H9 (cell line): Measurements from ENCODE around the gene MRPS21. TPM values are rescaled to one million over a fixed set of nuclear protein-coding genes. Genes with fewer than 3 reads are reported as not detected.

ENCODE experiments used
- DNase-seq: peaks from one replicate; pipeline ENCODE4 v3.0.0-alpha.2; 2017
- H2AFZ ChIP-seq: one replicate; pipeline ENCODE4 v1.6.1; 2013; ENCODE audit warnings: mild to moderate bottlenecking, low read length, control low read depth, moderate library complexity
- H2AK5ac ChIP-seq: 2 replicates; pipeline ENCODE4 v1.6.1; 2013; ENCODE audit warnings: low read length, control low read depth, mixed read lengths; ENCODE audit not compliant: insufficient read length
- H2BK120ac ChIP-seq: one replicate; pipeline ENCODE4 v1.6.1; 2013; ENCODE audit warnings: low read depth, mild to moderate bottlenecking, low read length, control low read depth, inconsistent platforms; ENCODE audit not compliant: poor library complexity, severe bottlenecking
- H2BK12ac ChIP-seq: 2 replicates; pipeline ENCODE4 v1.6.1; 2013; ENCODE audit warnings: low read length, control low read depth, mixed read lengths, low read depth; ENCODE audit not compliant: insufficient read length
- H2BK15ac ChIP-seq: 2 replicates; pipeline ENCODE4 v1.6.1; 2013; ENCODE audit warnings: low read depth, low read length, control low read depth
- H2BK20ac ChIP-seq: one replicate; pipeline ENCODE4 v1.6.1; 2013; ENCODE audit warnings: low read depth, mild to moderate bottlenecking, low read length, control low read depth, inconsistent platforms; ENCODE audit not compliant: poor library complexity, severe bottlenecking
- H2BK5ac ChIP-seq: 2 replicates; pipeline ENCODE4 v1.6.1; 2013; ENCODE audit warnings: low read length, control low read depth, mixed read lengths; ENCODE audit not compliant: insufficient read length
- H3K14ac ChIP-seq: 2 replicates; pipeline ENCODE4 v1.6.1; 2013; ENCODE audit warnings: low read length, control low read depth; ENCODE audit not compliant: insufficient read depth
- H3K18ac ChIP-seq: 2 replicates; pipeline ENCODE4 v1.6.1; 2013; ENCODE audit warnings: low read depth, mild to moderate bottlenecking, mixed read lengths, low read length, control low read depth; ENCODE audit not compliant: insufficient read length
- H3K23ac ChIP-seq: 2 replicates; pipeline ENCODE4 v1.6.1; 2013; ENCODE audit warnings: low read length, control low read depth, mixed read lengths, low read depth; ENCODE audit not compliant: insufficient read length
- H3K23me2 ChIP-seq: 2 replicates; pipeline ENCODE4 v1.6.1; 2013; ENCODE audit warnings: low read depth, mild to moderate bottlenecking, mixed read lengths, low read length, control low read depth; ENCODE audit not compliant: insufficient read length, poor library complexity, severe bottlenecking
- H3K27ac ChIP-seq: 2 replicates; pipeline ENCODE4 v1.5.1; 2013; ENCODE audit warnings: low read length, control low read depth, mixed read lengths, low read depth; ENCODE audit not compliant: insufficient read length
- H3K27me3 ChIP-seq: 2 replicates; pipeline ENCODE4 v1.6.1; 2013; ENCODE audit warnings: low read length, control low read depth, inconsistent platforms; ENCODE audit not compliant: insufficient read depth
- H3K4ac ChIP-seq: 2 replicates; pipeline ENCODE4 v1.6.1; 2013; ENCODE audit warnings: low read depth, mild to moderate bottlenecking, control low read depth, inconsistent platforms, low read length, moderate library complexity
- H3K4me1 ChIP-seq: 2 replicates; pipeline ENCODE4 v1.6.1; 2013; ENCODE audit warnings: low read length, control low read depth, inconsistent platforms; ENCODE audit not compliant: insufficient read depth
- H3K4me2 ChIP-seq: 2 replicates; pipeline ENCODE4 v1.6.1; 2013; ENCODE audit warnings: low read length, control low read depth, mixed read lengths; ENCODE audit not compliant: insufficient read length, insufficient read depth
- H3K56ac ChIP-seq: 2 replicates; pipeline ENCODE4 v1.6.1; 2013; ENCODE audit warnings: low read depth, mild to moderate bottlenecking, mixed read lengths, low read length, control low read depth; ENCODE audit not compliant: insufficient read length
- H3K79me1 ChIP-seq: 2 replicates; pipeline ENCODE4 v1.6.1; 2013; ENCODE audit warnings: low read depth, mild to moderate bottlenecking, moderate library complexity, low read length, control low read depth, inconsistent platforms; ENCODE audit not compliant: insufficient read depth, poor library complexity, severe bottlenecking
- H3K79me2 ChIP-seq: 2 replicates; pipeline ENCODE4 v1.6.1; 2013; ENCODE audit warnings: low read length, control low read depth, inconsistent platforms; ENCODE audit not compliant: insufficient read depth
- H3K9ac ChIP-seq: 2 replicates; pipeline ENCODE4 v1.6.1; 2013; ENCODE audit warnings: low read length, control low read depth, mixed read lengths; ENCODE audit not compliant: insufficient read length; ENCODE audit errors: extremely low read depth
- H3K9me3 ChIP-seq: one replicate; pipeline ENCODE4 v1.6.1; 2013; ENCODE audit warnings: low read depth, low read length, inconsistent platforms; ENCODE audit not compliant: control insufficient read depth
- H3T11ph ChIP-seq: one replicate; pipeline ENCODE4 v1.6.1; 2013; ENCODE audit warnings: mild to moderate bottlenecking, low read length, control low read depth, inconsistent platforms
- H4K20me1 ChIP-seq: one replicate; pipeline ENCODE4 v1.6.1; 2013; ENCODE audit not compliant: control insufficient read depth, insufficient read length, insufficient read depth
- H4K5ac ChIP-seq: 2 replicates; pipeline ENCODE4 v1.6.1; 2013; ENCODE audit warnings: low read depth, mild to moderate bottlenecking, mixed read lengths, low read length, control low read depth; ENCODE audit not compliant: insufficient read length
- H4K8ac ChIP-seq: replicated peaks from 2 replicates; pipeline ENCODE4 v1.6.1; 2013; ENCODE audit warnings: low read length, control low read depth, mixed read lengths, low read depth; ENCODE audit not compliant: insufficient read length
- H4K91ac ChIP-seq: 2 replicates; pipeline ENCODE4 v1.6.1; 2013; ENCODE audit warnings: low read depth, mild to moderate bottlenecking, moderate library complexity, mixed read lengths, low read length, control low read depth; ENCODE audit not compliant: insufficient read length
- H3K27ac Mint-ChIP-seq, 3 experiments: 2 replicates in 2 of 3; 3 replicates in 1 of 3; pipeline ENCODE4 v1.8.0; 2020 to 2021; ENCODE audit warnings: mixed read lengths in 3 of 3, mild to moderate bottlenecking in 1 of 3, moderate library complexity in 1 of 3
- H3K27me3 Mint-ChIP-seq: 2 replicates; pipeline ENCODE4 v1.8.0; 2021; ENCODE audit warnings: low read depth, mild to moderate bottlenecking, moderate library complexity, mixed read lengths
- H3K36me3 Mint-ChIP-seq, 3 experiments: 2 replicates in 2 of 3; 3 replicates in 1 of 3; pipeline ENCODE4 v1.8.0; 2020 to 2021; ENCODE audit warnings: low read depth in 3 of 3, mixed read lengths in 3 of 3; ENCODE audit not compliant: insufficient read depth in 1 of 3
- H3K4me1 Mint-ChIP-seq, 2 experiments: 2 replicates each; pipeline ENCODE4 v1.8.0; 2020; ENCODE audit warnings: mixed read lengths in 2 of 2
- H3K4me3 Mint-ChIP-seq, 2 experiments: 2 replicates in 1 of 2; 3 replicates in 1 of 2; pipeline ENCODE4 v1.8.0; 2020 to 2021; ENCODE audit warnings: mild to moderate bottlenecking in 2 of 2, mixed read lengths in 2 of 2, moderate library complexity in 1 of 2
- H3K9me3 Mint-ChIP-seq, 2 experiments: 2 replicates in 1 of 2; 3 replicates in 1 of 2; pipeline ENCODE4 v1.8.0; 2020; ENCODE audit warnings: mild to moderate bottlenecking in 2 of 2, mixed read lengths in 2 of 2, moderate library complexity in 1 of 2
- WGBS: extraction: QIAGEN DNeasy Blood & Tissue Kit; methylation state at CpG from one replicate; pipeline ENCODE4 v1.1.7; 2013; ENCODE audit warnings: missing lambda C conversion rate, low lambda C conversion rate, mixed read lengths; ENCODE audit not compliant: insufficient read length; ENCODE audit errors: extremely low coverage; 5-methylcytosine and 5-hydroxymethylcytosine counted together
- total RNA-seq: library from RNA; stranded (reverse); gene quantifications from 2 replicates; pipeline ENCODE4 v1.2.1, GENCODE V29; 2021
- TF ChIP-seq, protein P1 (sequence below): fragments of 200-600 bp; sonication (generic); conservative IDR thresholded peaks from 3 replicates; pipeline ENCODE4 v1.8.0; 2021; ENCODE audit warnings: antibody characterized with exemption, mild to moderate bottlenecking

MRPS21 gene
- total RNA-seq, 1 experiment from 2014 or later, result 113 TPM

DNA sequence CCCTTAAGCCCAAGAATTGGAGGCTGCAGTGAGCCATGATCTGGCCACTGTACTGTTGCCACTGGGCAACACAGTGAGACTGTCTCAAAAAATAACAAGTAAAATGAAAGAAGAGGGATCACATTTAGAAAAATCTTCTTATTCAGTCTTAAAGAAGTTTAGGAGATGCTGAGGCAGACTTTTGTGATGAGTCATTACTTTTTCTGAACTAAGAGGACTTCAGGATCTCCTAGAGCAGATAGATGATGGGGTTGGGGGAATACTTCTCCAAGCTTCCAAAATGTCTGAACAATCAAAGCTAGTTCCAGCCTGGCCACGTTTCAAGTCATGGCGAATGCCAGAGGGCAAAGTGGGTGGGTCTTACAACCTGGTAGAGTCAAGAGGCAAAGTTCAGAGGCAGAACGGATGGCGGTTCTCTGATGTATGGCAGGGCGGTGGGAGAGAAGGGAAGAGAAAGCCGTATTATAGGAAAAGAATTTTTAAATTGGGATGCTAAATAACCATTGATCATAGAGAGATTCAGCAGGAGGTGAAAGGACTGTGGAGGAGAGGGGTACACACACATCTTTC is 13.4 kb upstream of the MRPS21 start:
- Histone ChIP-seq H4K8ac (no peak overlapping the region), H3K79me1 (no peaks in the 10 kb centered on the region), H3K23ac (no peak overlapping the region), H3K4me2 (no peak overlapping the region), H4K91ac (no peak overlapping the region), H4K5ac (no peak overlapping the region), H3K79me2 (no peaks in the 10 kb centered on the region), H3K4me1 (no peaks in the 10 kb centered on the region), H2BK12ac (no peak overlapping the region), H2BK120ac (no peak overlapping the region), H3K27me3 (no peaks in the 10 kb centered on the region), H3K23me2 (peaks cover 17% of the 10 kb centered on the region), H3K18ac (no peak overlapping the region), H4K20me1 (no peaks in the 10 kb centered on the region), H2AK5ac (no peak overlapping the region), H2BK15ac (no peak overlapping the region), H3K4ac (no peak overlapping the region), H2BK20ac (no peak overlapping the region), H3K27ac (no peak overlapping the region), H3K9me3 (no peaks in the 10 kb centered on the region), H3K9ac (no peak overlapping the region), H3T11ph (no peak overlapping the region), H2AFZ (no peak overlapping the region), H2BK5ac (no peak overlapping the region), H3K14ac (no peak overlapping the region), H3K56ac (no peak overlapping the region)
- Mint-ChIP-seq H3K4me3 (peak overlapping the region in 1 of 2 experiments; percentile 47; a peak in 3 of 5 replicates), H3K27ac (peak overlapping the region in 2 of 3 experiments; percentile 5 to 15; a peak in 2 of 7 replicates), H3K27me3 (peaks cover 18% of the 10 kb centered on the region), H3K9me3 (no peaks in the 10 kb centered on the region; a peak in 2 of 5 replicates), H3K4me1 (peaks cover 22 to 27% of the 10 kb centered on the region in 2 experiments), H3K36me3 (peaks cover 4 to 37% (median 22%) of the 10 kb centered on the region in 3 experiments; a peak in 6 of 7 replicates)
- TF ChIP-seq, protein P1, sequence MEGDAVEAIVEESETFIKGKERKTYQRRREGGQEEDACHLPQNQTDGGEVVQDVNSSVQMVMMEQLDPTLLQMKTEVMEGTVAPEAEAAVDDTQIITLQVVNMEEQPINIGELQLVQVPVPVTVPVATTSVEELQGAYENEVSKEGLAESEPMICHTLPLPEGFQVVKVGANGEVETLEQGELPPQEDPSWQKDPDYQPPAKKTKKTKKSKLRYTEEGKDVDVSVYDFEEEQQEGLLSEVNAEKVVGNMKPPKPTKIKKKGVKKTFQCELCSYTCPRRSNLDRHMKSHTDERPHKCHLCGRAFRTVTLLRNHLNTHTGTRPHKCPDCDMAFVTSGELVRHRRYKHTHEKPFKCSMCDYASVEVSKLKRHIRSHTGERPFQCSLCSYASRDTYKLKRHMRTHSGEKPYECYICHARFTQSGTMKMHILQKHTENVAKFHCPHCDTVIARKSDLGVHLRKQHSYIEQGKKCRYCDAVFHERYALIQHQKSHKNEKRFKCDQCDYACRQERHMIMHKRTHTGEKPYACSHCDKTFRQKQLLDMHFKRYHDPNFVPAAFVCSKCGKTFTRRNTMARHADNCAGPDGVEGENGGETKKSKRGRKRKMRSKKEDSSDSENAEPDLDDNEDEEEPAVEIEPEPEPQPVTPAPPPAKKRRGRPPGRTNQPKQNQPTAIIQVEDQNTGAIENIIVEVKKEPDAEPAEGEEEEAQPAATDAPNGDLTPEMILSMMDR, result no peak
- DNase-seq, result no peak
- no CpG with 5 or more reads among the region's 6 CpGs for WGBS
